Fibroblast of pulmonary artery (primary cell): ENCODE results near the gene FBXO17.

ENCODE experiments used
- DNase-seq: peaks from one replicate; pipeline ENCODE4 v3.0.0-alpha.2; 2010; ENCODE audit warnings: low read depth
- H3K4me3 ChIP-seq: replicated peaks from 2 replicates; pipeline ENCODE4 v1.5.1; 2011; ENCODE audit warnings: low read depth, mild to moderate bottlenecking, control low read depth, low read length, moderate library complexity
- TF ChIP-seq, protein P1 (sequence below): IDR thresholded peaks from 2 replicates; pipeline ENCODE4 v1.5.1; 2011; ENCODE audit warnings: mild to moderate bottlenecking, control low read depth, low read length, inconsistent platforms; ENCODE audit errors: missing control alignments

The FBXO17 gene

GRCh38 chr19:38975214-38975860, at the start of gene FBXO17:
FBXO17 (minus strand) TSS chr19:38975742; CDS start chr19:38950319, 25,423 bp downstream.
- peak; percentile 67 for DNase-seq
- TF ChIP-seq, protein P1, sequence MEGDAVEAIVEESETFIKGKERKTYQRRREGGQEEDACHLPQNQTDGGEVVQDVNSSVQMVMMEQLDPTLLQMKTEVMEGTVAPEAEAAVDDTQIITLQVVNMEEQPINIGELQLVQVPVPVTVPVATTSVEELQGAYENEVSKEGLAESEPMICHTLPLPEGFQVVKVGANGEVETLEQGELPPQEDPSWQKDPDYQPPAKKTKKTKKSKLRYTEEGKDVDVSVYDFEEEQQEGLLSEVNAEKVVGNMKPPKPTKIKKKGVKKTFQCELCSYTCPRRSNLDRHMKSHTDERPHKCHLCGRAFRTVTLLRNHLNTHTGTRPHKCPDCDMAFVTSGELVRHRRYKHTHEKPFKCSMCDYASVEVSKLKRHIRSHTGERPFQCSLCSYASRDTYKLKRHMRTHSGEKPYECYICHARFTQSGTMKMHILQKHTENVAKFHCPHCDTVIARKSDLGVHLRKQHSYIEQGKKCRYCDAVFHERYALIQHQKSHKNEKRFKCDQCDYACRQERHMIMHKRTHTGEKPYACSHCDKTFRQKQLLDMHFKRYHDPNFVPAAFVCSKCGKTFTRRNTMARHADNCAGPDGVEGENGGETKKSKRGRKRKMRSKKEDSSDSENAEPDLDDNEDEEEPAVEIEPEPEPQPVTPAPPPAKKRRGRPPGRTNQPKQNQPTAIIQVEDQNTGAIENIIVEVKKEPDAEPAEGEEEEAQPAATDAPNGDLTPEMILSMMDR = no peak

DNA sequence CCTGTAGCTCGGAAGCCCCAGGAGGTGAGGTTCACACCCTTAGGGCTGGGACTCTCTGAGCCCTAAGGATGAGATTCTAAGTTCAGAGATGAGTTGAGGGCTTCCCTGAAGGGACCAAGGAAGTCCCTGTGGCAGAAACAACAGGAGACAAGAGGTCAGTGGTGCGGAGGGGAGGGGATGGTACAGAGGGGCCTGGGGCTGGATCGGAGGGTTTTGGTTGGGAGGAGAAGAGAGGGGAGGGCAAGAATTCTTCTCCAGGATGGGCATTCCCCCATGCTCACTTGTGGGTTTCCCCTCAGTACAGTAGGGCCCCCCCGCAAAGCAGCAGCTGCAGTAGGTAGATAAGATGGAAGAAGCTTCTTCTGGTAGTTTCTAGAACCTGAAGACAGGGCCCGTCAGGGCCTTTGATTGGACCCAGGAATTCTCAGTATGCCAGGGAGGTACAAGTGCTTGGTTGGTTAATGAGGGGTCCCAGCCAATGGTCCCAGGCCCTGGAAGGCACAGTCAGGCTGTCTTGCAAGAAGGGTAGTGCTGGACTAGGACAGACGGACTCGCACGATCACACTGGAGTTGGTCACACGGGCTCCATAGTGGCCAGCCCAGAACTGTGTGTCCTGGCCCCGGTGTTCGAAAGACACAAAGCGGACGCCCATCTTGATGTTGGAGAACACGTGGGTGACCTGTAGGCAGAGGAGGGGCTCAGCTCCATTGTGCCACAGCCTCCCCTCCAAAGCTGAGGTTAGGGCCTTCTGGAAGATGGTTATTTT, 49.5 kb upstream of the FBXO17 start:
- no peak for DNase-seq
- TF ChIP-seq, protein P1 = no peak

More at GRCh38 chr19:38975214-38975860, at the start of gene FBXO17:
- peak within 1 kb of the TSS; percentile 72 for H3K4me3 ChIP-seq

GRCh38 chr19:39021063-39021462, 45.5 kb upstream of the FBXO17 start:
- TF ChIP-seq, protein P1 = no peak
- no peak for DNase-seq
- H3K4me3 ChIP-seq = no peak overlapping the region

More for the DNA sequence above, 49.5 kb upstream of the FBXO17 start:
- H3K4me3 ChIP-seq = no peak overlapping the region

DNA sequence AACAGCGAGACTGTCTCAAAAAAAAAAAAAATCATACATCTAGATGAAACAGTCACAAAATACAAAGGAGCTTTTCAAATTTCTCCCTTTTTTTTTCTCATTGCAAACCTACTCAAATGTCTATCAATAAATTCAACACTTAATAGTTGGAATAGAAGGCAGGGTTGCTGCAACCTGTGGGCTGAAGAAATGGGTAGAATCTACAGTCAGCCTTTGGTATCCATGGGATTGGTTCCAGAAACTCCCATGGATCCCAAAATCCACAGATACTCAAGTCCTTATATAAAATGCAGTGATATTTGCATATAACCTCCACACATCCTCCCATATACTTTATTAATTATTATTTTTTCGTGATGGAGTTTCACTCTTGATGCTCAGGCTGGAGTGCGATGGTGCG, 42.1 kb upstream of the FBXO17 start:
- no peak for DNase-seq
- TF ChIP-seq, protein P1 = no peak
- no peak overlapping the region for H3K4me3 ChIP-seq

DNA sequence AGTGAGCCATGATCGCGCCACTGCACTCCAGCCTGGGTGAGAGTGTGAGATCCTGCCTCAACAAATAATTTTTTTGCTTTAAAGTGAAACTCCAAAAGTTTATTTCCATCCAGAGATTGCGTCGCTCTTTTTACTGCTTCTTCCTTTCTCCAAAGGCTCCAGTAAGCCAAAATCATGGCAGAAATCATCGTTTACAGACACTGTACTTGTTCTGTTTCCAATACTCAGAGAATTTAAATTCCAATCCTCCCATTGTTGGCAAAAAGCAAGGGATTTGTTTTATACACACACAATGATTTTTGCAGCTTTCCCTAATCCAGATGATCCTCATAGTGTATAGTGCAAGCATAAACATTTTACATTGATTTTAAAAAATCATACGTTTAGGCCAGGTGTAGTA, 41.5 kb upstream of the FBXO17 start:
- DNase-seq = no peak
- TF ChIP-seq, protein P1 = no peak
- no peak overlapping the region for H3K4me3 ChIP-seq

DNA sequence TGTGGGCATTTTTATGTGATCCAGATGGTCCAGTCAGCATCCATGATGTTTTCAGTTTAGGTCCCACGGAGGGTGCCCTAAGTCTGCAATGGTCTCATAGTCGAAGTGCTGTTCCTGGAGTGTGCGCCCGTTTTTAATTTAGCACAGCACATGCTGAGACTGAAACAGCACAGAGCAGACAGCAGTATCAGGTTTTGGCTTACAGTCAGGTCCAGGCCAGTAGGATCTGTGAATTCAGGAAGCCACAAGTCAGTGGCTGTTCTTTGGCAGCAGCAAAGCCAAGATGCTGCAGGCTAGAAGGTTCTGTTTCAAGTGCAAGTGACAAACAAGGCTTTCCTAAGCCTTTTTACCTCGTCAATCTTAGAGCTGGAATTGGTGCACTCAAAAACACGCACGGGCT, 38.5 kb upstream of the FBXO17 start:
- TF ChIP-seq, protein P1 = no peak
- no peak for DNase-seq
- H3K4me3 ChIP-seq = no peak overlapping the region
